Measurements from ENCODE around the gene U2AF1L4.

Gene U2AF1L4

GRCh38 chr19:35788205-35788960, 43.2 kb upstream of the U2AF1L4 start:
- Histone ChIP-seq H3K9me3 (ENCODE audit: control insufficient read depth, low read length) (no peaks in the 10 kb centered on the region), H3K36me3 (ENCODE audit: control insufficient read depth, insufficient read depth, low read length) (no peaks in the 10 kb centered on the region), H3K27ac (ENCODE audit: insufficient read depth, low read length, poor library complexity, severe bottlenecking) (no peak overlapping the region), H3K4me1 (ENCODE audit: control insufficient read depth, insufficient read depth, low read length, poor library complexity, severe bottlenecking) (no peaks in the 10 kb centered on the region), H3K4me3 (ENCODE audit: insufficient read depth, low read depth, low read length, poor library complexity, severe bottlenecking) (no peak overlapping the region), H3K27me3 (replicated peaks; ENCODE audit: control insufficient read depth, insufficient read depth, low read length, poor library complexity, severe bottlenecking) (no peaks in the 10 kb centered on the region)
- no peak for DNase-seq

GRCh38 chr19:35787227-35787799, 42.1 kb upstream of the U2AF1L4 start:
- H3K27me3 ChIP-seq (replicated peaks; ENCODE audit: control insufficient read depth, insufficient read depth, low read length, poor library complexity, severe bottlenecking): no peaks in the 10 kb centered on the region
- no peaks in the 10 kb centered on the region for H3K4me1 ChIP-seq (ENCODE audit: control insufficient read depth, insufficient read depth, low read length, poor library complexity, severe bottlenecking)
- DNase-seq: no peak
- no peak overlapping the region for H3K27ac ChIP-seq (ENCODE audit: insufficient read depth, low read length, poor library complexity, severe bottlenecking)
- no peak overlapping the region for H3K4me3 ChIP-seq (ENCODE audit: insufficient read depth, low read depth, low read length, poor library complexity, severe bottlenecking)
- H3K9me3 ChIP-seq (ENCODE audit: control insufficient read depth, low read length): no peaks in the 10 kb centered on the region
- peaks cover 5% of the 10 kb centered on the region for H3K36me3 ChIP-seq (ENCODE audit: control insufficient read depth, insufficient read depth, low read length)

GRCh38 chr19:35786299-35787160, 41.3 kb upstream of the U2AF1L4 start:
- peaks cover 5% of the 10 kb centered on the region for H3K36me3 ChIP-seq (ENCODE audit: control insufficient read depth, insufficient read depth, low read length)
- H3K4me1 ChIP-seq (ENCODE audit: control insufficient read depth, insufficient read depth, low read length, poor library complexity, severe bottlenecking): no peaks in the 10 kb centered on the region
- H3K9me3 ChIP-seq (ENCODE audit: control insufficient read depth, low read length): no peaks in the 10 kb centered on the region
- H3K27me3 ChIP-seq (replicated peaks; ENCODE audit: control insufficient read depth, insufficient read depth, low read length, poor library complexity, severe bottlenecking): no peaks in the 10 kb centered on the region
- no peak overlapping the region for H3K4me3 ChIP-seq (ENCODE audit: insufficient read depth, low read depth, low read length, poor library complexity, severe bottlenecking)
- H3K27ac ChIP-seq (ENCODE audit: insufficient read depth, low read length, poor library complexity, severe bottlenecking): no peak overlapping the region
- DNase-seq: no peak

DNA sequence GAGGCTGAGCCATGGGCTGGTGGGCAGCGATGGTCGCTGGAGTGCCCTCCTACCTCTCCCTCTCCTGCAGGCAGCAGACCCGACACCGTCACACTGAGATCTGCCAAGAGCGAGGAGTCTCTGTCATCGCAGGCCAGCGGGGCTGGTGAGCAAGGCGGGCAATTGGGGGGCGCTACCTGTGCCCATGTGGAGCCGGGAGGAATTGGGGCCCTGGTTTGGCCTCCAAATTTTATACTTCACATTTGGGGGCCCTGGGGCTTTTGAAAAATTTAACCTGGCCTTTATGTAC, 40.1 kb upstream of the U2AF1L4 start:
- no peak for DNase-seq
- no peaks in the 10 kb centered on the region for H3K4me1 ChIP-seq (ENCODE audit: control insufficient read depth, insufficient read depth, low read length, poor library complexity, severe bottlenecking)
- H3K4me3 ChIP-seq (ENCODE audit: insufficient read depth, low read depth, low read length, poor library complexity, severe bottlenecking): no peak overlapping the region
- H3K27me3 ChIP-seq (replicated peaks; ENCODE audit: control insufficient read depth, insufficient read depth, low read length, poor library complexity, severe bottlenecking): no peaks in the 10 kb centered on the region
- H3K9me3 ChIP-seq (ENCODE audit: control insufficient read depth, low read length): no peaks in the 10 kb centered on the region
- no peak overlapping the region for H3K27ac ChIP-seq (ENCODE audit: insufficient read depth, low read length, poor library complexity, severe bottlenecking)
- peaks cover 5% of the 10 kb centered on the region for H3K36me3 ChIP-seq (ENCODE audit: control insufficient read depth, insufficient read depth, low read length)

DNA sequence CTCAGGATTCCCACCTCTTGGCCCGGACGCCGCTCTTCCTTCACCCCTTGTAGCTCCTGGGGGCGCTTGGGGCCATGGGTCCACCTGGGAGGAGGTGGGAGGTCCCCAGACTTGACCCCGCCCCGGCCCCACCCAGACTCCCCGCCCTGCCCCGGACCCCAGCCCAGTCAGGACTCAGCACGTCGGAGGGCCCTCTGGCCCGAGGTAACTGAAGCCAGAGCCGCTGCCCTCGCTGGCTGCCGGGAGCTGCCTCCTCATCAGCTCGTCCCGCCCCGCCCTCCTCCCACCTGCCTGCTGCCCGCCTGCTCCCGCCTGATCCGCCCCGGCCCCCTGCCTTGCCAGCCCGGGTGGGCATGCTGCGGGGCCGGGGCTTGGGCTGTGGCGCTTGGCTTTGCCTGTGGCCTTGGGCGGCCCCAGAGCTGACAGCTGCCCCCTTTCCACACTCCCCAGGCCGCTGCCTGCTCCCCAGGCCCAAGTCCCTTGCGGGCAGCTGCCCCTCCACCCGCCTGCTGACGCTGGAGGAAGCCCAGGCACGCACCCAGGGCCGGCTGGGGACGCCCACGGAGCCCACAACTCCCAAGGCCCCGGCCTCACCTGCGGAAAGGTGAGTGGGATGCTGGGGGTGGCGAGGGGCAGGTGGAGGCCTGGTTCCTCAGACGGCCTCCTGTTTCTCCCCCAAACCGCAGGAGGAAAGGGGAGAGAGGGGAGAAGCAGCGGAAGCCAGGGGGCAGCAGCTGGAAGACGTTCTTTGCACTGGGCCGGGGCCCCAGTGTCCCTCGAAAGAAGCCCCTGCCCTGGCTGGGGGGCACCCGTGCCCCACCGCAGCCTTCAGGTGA, 39.5 kb upstream of the U2AF1L4 start:
- H3K36me3 ChIP-seq (ENCODE audit: control insufficient read depth, insufficient read depth, low read length): peaks cover 5% of the 10 kb centered on the region
- DNase-seq: no peak

GRCh38 chr19:35783469-35784434, 38.5 kb upstream of the U2AF1L4 start:
- Histone ChIP-seq H3K27me3 (replicated peaks; ENCODE audit: control insufficient read depth, insufficient read depth, low read length, poor library complexity, severe bottlenecking) (no peaks in the 10 kb centered on the region), H3K4me1 (ENCODE audit: control insufficient read depth, insufficient read depth, low read length, poor library complexity, severe bottlenecking) (no peaks in the 10 kb centered on the region), H3K4me3 (ENCODE audit: insufficient read depth, low read depth, low read length, poor library complexity, severe bottlenecking) (no peak overlapping the region), H3K27ac (ENCODE audit: insufficient read depth, low read length, poor library complexity, severe bottlenecking) (no peak overlapping the region), H3K36me3 (ENCODE audit: control insufficient read depth, insufficient read depth, low read length) (peaks cover 5% of the 10 kb centered on the region), H3K9me3 (ENCODE audit: control insufficient read depth, low read length) (no peaks in the 10 kb centered on the region)
- DNase-seq: no peak

More for the DNA sequence above, 39.5 kb upstream of the U2AF1L4 start:
- no peaks in the 10 kb centered on the region for H3K27me3 ChIP-seq (replicated peaks; ENCODE audit: control insufficient read depth, insufficient read depth, low read length, poor library complexity, severe bottlenecking)
- H3K27ac ChIP-seq (ENCODE audit: insufficient read depth, low read length, poor library complexity, severe bottlenecking): no peak overlapping the region
- H3K9me3 ChIP-seq (ENCODE audit: control insufficient read depth, low read length): no peaks in the 10 kb centered on the region
- H3K4me1 ChIP-seq (ENCODE audit: control insufficient read depth, insufficient read depth, low read length, poor library complexity, severe bottlenecking): no peaks in the 10 kb centered on the region
- no peak overlapping the region for H3K4me3 ChIP-seq (ENCODE audit: insufficient read depth, low read depth, low read length, poor library complexity, severe bottlenecking)

GRCh38 chr19:35782589-35782988, 37.4 kb upstream of the U2AF1L4 start:
- no peak overlapping the region for H3K4me3 ChIP-seq (ENCODE audit: insufficient read depth, low read depth, low read length, poor library complexity, severe bottlenecking)
- DNase-seq: no peak
- H3K4me1 ChIP-seq (ENCODE audit: control insufficient read depth, insufficient read depth, low read length, poor library complexity, severe bottlenecking): no peaks in the 10 kb centered on the region
- H3K27me3 ChIP-seq (replicated peaks; ENCODE audit: control insufficient read depth, insufficient read depth, low read length, poor library complexity, severe bottlenecking): no peaks in the 10 kb centered on the region
- no peaks in the 10 kb centered on the region for H3K9me3 ChIP-seq (ENCODE audit: control insufficient read depth, low read length)
- no peak overlapping the region for H3K27ac ChIP-seq (ENCODE audit: insufficient read depth, low read length, poor library complexity, severe bottlenecking)
- peaks cover 5% of the 10 kb centered on the region for H3K36me3 ChIP-seq (ENCODE audit: control insufficient read depth, insufficient read depth, low read length)

GRCh38 chr19:35781650-35782049, 36.4 kb upstream of the U2AF1L4 start:
- Histone ChIP-seq H3K4me1 (ENCODE audit: control insufficient read depth, insufficient read depth, low read length, poor library complexity, severe bottlenecking) (no peaks in the 10 kb centered on the region), H3K27me3 (replicated peaks; ENCODE audit: control insufficient read depth, insufficient read depth, low read length, poor library complexity, severe bottlenecking) (no peaks in the 10 kb centered on the region), H3K4me3 (ENCODE audit: insufficient read depth, low read depth, low read length, poor library complexity, severe bottlenecking) (no peak overlapping the region), H3K36me3 (ENCODE audit: control insufficient read depth, insufficient read depth, low read length) (peaks cover 5% of the 10 kb centered on the region), H3K9me3 (ENCODE audit: control insufficient read depth, low read length) (no peaks in the 10 kb centered on the region), H3K27ac (ENCODE audit: insufficient read depth, low read length, poor library complexity, severe bottlenecking) (no peak overlapping the region)
- DNase-seq: no peak

GRCh38 chr19:35780717-35781116, 35.5 kb upstream of the U2AF1L4 start:
- peaks cover 7% of the 10 kb centered on the region for H3K4me1 ChIP-seq (ENCODE audit: control insufficient read depth, insufficient read depth, low read length, poor library complexity, severe bottlenecking)
- no peak for DNase-seq
- peaks cover 5% of the 10 kb centered on the region for H3K36me3 ChIP-seq (ENCODE audit: control insufficient read depth, insufficient read depth, low read length)
- no peak overlapping the region for H3K4me3 ChIP-seq (ENCODE audit: insufficient read depth, low read depth, low read length, poor library complexity, severe bottlenecking)
- no peaks in the 10 kb centered on the region for H3K9me3 ChIP-seq (ENCODE audit: control insufficient read depth, low read length)
- no peaks in the 10 kb centered on the region for H3K27me3 ChIP-seq (replicated peaks; ENCODE audit: control insufficient read depth, insufficient read depth, low read length, poor library complexity, severe bottlenecking)
- no peak overlapping the region for H3K27ac ChIP-seq (ENCODE audit: insufficient read depth, low read length, poor library complexity, severe bottlenecking)
